Stimulated activated CD4-positive, alpha-beta T cell treated with anti-CD3 and anti-CD28 coated beads, Interleukin-12 subunit alpha, Interleukin-12 subunit beta, amount 100 ng/mL, for 48 hours (primary cell): ENCODE results near the gene CCDC154.
"Not testable (repeated sequence)": the region's sequence is repeated elsewhere in the genome, so short reads cannot be mapped to it uniquely, and the experiment has no call there.

Experiments
- DNase-seq, 3 donors: peaks; one replicate each; pipeline ENCODE4 v3.0.0-alpha.2; 2020; ENCODE audit warnings: low read depth in 2 of 3, low spot score in 1 of 3

CCDC154 gene

DNA sequence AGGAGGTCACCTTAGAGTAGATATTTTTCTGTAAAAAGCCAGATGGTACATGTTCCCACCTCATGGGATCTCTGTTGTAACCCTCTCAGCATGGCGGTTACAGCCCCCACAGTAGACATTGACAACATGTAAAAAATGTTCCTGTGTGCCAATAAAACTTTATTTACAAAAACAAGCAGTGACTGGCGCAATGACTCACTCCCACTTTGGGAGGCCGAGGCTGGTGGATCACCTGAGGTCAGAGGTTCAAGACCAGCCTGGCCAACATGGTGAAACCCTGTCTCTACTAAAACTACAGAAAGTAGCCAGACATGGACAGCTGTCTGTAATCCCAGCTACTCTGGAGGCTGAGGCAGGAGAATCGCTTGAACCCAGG lies 4.7 kb downstream of the CCDC154 start:
- DNase-seq = not testable (repeated sequence)

- no peak for DNase-seq
Observed at GRCh38 chr16:1439058-1439698, 5.2 kb downstream of the CCDC154 start.

DNA sequence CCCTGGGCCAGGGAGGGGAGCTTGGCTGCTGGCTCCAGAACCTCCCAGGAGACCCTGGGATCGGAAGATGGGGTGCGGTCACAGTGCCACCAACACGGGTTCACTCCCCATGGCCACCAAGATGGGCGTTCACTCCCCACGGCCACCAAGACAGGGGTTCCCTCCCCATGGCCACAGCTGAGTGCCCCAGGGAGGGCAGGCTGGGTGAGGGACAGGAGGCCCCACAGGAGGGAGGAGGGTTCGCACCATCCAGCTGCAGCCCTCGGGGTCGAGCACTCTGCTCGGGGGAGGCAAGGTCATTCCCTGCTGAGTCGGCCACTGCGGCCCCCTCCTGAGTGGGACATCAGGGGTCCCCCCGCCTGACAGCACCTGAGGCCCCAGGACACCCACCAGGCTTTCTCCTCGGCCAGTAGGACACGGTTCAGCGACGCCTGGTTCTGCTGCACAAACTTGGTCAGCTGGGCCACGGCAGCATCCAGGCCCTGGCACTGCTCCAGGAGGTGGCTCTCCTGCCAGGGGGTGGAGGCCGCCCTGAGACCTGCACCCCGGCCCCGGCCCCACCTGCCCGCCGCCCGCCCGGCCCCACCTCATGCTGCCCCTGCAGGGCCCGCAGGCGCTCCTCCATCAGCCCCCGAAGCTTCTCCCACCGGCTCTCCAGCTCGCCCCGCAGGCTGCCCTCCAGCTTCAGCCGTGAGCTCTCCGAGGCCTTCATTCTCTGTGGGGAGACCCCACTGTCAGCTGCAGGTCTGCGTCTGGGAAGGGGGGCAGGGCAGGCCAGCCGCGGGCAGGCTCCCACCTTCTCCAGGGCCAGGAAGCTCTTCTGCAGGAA lies 5.9 kb downstream of the CCDC154 start:
- DNase-seq = no peak

GRCh38 chr16:1437606-1438005 lies 6.8 kb downstream of the CCDC154 start:
- no peak for DNase-seq

DNA sequence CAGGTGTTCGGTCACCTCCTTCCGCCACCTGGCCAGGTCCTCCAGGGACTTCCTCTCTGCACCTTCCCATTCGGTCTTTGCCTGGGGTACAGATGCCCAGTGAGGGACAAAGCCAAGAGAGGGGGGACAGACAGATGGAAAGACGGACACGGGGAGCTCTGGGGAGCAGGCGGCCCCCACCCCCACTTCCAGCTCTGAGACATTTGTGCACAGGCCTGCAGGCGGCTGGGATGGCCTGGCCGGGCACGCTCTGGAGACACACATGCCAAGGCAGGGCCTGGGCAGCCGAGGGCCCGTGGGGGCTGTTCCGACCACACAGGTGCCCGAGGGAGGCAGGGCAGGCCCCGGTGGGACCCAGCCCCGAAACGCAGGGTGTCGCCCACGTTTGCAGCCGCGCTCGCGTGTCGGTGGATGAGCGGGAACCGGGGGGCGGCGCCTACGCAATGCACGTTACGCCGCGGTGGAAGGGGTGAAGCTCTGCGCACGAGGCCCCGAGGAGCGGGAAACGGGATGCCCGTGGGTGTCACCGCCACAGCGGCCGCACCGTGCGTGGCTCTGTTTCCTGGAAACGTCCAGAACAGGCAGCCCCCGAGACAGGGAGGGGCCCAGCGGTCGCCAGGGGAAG lies 7.5 kb downstream of the CCDC154 start:
- DNase-seq = no peak

GRCh38 chr16:1435921-1436697 lies 8.2 kb downstream of the CCDC154 start:
- no peak for DNase-seq

GRCh38 chr16:1434644-1435592 lies 9.4 kb downstream of the CCDC154 start:
- no peak for DNase-seq

DNA sequence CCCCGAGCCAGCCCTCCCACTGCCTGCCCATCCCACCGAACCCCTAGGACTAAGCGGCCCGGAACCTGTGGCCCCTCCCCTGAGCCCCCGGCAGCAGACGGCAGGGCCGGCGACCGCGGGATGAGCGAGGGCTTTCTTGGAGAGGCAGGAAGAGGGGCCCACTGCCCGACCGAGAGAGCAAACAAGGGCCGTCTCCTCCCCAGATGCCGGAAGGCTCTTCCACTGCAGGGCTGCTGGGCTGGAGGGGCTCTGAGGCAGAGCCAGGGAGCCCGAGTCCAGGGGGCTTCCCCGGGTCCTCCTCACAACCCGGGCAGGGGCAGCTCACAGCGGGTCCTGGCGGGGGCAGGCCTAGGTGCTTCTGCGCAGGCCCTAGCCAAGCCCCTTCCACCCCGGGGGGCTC lies 10.6 kb downstream of the CCDC154 start:
- no peak for DNase-seq

GRCh38 chr16:1433263-1433560 lies 11.1 kb downstream of the CCDC154 start:
- no peak for DNase-seq

DNA sequence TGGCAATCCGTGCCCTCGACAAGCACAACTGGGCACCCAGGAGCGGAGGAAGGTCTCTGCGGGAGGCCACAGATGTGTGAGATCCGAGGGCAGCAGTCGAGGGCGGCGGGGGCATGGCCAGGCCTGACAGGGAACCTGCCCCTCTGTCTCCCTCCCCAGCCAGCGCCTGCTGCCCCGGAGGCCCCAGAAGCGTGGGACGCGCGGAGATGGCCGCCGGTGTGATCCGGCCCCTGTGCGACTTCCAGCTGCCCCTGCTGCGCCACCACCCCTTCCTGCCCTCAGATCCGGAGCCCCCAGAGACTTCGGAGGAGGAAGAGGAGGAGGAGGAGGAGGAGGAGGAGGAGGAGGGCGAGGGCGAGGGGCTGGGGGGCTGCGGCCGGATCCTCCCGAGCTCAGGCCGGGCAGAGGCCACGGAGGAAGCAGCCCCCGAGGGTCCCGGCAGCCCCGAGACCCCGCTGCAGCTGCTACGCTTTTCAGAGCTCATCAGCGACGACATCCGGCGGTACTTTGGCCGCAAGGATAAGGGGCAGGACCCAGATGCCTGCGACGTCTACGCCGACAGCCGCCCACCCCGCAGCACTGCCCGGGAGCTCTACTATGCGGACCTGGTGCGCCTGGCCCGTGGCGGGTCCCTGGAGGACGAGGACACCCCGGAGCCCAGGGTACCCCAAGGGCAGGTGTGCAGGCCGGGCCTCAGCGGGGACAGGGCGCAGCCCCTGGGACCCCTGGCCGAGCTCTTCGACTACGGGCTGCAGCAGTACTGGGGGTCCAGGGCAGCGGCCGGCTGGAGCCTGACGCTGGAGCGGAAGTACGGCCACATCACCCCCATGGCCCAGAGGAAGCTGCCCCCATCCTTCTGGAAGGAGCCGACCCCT lies 11.7 kb downstream of the CCDC154 start:
- no peak for DNase-seq

GRCh38 chr16:1431497-1432270 lies 12.7 kb downstream of the CCDC154 start:
- no peak for DNase-seq

DNA sequence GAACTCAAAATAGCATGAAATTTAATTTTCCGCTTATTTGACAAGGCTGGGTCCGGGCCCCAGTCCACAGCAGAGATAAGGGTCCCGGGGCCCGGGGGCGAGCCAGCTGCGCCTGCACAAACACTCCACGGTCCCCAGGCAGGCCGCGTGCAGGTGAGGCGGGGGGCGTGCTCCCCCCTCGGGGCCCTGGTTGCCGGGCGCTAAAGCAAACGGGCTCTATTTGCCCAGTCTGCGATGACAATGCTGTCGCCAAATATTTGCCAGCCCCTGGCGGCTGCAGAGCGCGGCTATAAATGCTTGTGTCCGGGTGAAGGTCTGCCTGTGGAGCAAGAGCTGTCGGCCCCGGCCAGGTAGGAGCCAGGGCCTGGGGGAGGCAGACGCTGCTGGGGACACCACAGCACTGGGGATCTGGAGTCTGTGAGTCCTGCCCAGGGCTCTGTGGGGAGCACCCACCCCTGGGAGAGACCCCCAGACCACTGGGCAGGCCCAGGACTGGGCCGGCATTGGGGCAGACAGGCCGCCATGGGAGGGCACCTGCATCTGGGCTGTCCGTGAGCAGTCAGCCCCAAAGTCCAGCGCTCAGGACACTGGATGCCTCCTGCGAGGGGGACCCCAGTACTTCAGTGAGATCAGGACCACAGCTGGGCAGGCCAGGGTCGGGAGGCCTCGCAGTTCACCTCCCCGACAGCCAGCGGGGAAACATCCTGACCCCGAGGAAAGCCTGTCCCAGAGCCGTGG lies 13.4 kb downstream of the CCDC154 start, which contains the start of gene PERCC1:
TSS of gene PERCC1 (plus strand) at position 320 of the 738 bp plus-strand sequence. CDS start 1,516 bp downstream, outside the sequence.
- DNase-seq = no peak

DNA sequence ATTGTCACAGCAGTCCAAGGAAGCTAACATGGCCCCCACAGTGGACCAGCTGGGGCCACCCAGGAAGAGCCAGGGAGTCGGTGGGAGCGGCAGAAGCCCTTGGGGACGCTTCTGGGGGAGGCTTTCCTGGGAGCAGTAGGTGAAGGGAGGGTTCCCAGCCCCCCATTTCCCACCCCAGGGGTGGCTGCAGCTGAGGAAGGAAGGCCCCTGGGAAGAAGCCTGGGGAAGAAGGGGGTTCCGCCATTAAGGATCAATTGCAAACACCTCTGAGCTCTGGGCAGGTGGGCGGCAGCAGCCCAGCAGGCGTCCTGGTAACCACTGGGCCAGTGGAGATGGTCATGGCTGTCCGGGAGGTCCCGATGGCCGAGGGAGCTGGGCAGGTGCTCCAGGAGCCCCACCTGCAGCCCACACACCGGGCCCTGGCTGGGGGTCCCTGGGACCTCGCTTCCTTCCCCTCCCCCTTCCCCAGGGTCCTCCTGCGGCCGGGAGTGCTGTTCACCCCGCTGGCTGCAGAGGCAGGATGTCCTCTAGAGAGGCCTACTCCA lies 14.1 kb downstream of the CCDC154 start:
- no peak for DNase-seq

DNA sequence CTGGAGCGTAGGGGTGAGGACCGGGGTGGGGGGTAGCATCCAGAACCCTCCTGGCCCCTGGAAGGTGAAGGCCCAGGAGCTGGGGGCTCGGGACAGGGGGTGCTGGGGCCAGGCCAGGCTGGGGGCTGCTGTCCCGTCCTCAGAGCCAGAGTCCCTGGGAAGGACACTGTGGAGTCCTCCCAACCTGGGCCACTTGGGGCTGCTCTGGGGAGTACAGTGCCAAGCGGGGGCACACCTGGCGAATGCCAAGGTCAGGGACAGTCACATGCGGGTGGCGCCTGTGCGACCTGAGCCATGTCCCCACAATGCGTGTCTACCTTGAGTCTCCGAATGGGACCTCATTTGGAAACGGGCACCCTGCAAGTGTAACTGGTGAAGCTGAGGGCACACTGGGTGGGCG lies 14.7 kb downstream of the CCDC154 start:
- DNase-seq = no peak

- no peak for DNase-seq
Observed at GRCh38 chr16:1429012-1429411, 15.3 kb downstream of the CCDC154 start.

DNA sequence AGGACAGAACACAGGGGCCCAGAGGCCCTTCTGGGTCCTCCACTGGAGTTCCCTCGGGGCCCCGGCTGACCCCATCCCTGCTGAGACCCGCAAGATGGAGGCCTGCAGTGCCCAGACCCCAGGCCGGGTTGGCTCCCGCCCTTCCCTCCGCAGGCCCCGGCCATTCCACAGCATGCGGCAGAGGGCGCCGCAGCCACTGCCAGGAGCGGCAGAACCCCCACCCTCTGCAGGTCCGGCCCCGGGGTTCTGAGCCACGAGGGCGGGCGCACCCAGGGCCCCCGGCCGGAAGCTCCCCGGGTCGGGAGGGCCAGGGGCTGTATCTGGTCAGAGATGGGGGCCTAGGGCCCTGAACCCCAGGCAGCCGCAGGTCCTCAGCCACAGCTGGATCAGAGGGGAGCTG lies 15.8 kb downstream of the CCDC154 start:
- peak; percentile 32 to 47 (median 36) for DNase-seq
